Choroid plexus epithelial cell (primary cell): ENCODE results near the gene HNF1B.

ENCODE experiments used
- DNase-seq: peaks from one replicate; pipeline ENCODE4 v3.0.0-alpha.2; 2010; ENCODE audit warnings: low read depth
- H3K4me3 ChIP-seq: 2 replicates; pipeline ENCODE4 v1.5.1; 2011; ENCODE audit warnings: low read depth, mild to moderate bottlenecking, control low read depth, low read length, moderate library complexity
- TF ChIP-seq, protein P1 (sequence below): conservative IDR thresholded peaks from 2 replicates; pipeline ENCODE4 v1.5.1; 2011; ENCODE audit warnings: low read depth, mild to moderate bottlenecking, control low read depth, inconsistent platforms, low read length, moderate library complexity

Gene HNF1B

DNA sequence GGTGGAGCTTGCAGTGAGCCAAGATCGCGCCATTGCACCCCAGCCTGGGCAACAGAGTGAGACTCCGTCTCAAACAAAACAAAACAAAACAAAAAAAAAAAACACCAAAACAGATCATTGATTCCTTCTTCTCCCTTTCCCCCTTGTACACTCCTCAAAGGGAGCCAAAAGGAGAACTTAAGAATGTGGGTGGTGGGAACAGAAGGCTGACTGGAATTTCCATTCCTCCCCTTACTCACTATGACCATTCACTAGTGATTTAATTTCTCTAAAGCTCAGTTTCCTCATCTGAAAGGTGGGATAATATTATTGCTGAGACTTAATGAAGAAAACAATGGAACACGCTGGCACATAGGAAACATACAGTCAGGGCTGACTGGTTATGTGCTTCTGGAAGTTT is 17.1 kb upstream of the HNF1B start:
- DNase-seq: no peak
- H3K4me3 ChIP-seq: no peak overlapping the region
- TF ChIP-seq, protein P1, sequence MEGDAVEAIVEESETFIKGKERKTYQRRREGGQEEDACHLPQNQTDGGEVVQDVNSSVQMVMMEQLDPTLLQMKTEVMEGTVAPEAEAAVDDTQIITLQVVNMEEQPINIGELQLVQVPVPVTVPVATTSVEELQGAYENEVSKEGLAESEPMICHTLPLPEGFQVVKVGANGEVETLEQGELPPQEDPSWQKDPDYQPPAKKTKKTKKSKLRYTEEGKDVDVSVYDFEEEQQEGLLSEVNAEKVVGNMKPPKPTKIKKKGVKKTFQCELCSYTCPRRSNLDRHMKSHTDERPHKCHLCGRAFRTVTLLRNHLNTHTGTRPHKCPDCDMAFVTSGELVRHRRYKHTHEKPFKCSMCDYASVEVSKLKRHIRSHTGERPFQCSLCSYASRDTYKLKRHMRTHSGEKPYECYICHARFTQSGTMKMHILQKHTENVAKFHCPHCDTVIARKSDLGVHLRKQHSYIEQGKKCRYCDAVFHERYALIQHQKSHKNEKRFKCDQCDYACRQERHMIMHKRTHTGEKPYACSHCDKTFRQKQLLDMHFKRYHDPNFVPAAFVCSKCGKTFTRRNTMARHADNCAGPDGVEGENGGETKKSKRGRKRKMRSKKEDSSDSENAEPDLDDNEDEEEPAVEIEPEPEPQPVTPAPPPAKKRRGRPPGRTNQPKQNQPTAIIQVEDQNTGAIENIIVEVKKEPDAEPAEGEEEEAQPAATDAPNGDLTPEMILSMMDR: no peak

DNA sequence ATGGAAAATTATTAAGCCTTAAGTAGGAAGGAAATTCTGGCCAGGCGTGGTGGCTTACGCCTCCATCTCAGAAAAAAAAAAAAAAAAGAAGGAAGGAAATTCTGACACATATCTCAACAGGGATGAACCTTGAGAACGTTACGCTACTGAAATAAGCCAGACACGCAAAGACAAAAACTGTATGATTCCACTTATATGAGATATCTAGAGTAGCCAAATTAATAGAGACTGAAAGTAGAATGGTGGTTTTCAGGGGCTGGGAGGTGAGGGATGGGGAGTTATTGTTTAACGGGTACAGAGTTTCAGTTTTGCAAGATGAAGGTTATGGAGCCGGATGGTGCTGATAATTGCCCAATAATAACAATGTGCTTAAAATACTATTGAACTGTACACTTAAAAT is 16.2 kb upstream of the HNF1B start:
- TF ChIP-seq, protein P1: no peak
- no peak overlapping the region for H3K4me3 ChIP-seq
- DNase-seq: no peak

DNA sequence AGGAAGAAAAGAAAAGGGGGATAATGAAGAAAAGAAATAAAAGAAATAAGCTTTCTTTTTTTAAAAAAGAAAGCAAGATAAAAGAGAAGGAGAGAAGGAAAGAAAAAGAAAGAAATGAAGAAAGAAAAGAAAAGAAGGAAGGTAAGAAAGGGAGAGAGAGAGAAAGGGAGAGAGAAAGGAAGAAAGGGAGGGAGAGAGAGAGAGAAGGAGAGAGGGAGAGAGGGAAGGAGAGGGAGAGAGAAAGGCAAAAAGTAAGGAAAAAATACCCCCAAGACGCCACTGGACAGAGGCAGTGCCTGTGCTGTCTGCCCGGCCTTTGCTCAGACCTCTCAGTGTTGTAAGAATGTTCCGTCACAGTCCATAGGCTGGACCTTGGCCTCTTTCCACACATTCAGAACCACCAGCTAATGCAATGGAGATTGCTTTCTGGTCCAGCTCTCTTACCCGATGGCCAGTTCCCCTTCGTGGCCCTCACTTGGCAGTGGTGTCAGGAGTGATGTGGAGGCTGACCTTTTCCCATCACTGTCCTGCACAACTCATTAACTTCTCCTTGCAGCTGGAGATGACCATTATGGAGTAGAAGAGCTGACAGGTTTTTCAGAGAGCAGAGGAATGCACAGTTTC is 14.3 kb upstream of the HNF1B start:
- DNase-seq: no peak
- TF ChIP-seq, protein P1: no peak
- no peak overlapping the region for H3K4me3 ChIP-seq

DNA sequence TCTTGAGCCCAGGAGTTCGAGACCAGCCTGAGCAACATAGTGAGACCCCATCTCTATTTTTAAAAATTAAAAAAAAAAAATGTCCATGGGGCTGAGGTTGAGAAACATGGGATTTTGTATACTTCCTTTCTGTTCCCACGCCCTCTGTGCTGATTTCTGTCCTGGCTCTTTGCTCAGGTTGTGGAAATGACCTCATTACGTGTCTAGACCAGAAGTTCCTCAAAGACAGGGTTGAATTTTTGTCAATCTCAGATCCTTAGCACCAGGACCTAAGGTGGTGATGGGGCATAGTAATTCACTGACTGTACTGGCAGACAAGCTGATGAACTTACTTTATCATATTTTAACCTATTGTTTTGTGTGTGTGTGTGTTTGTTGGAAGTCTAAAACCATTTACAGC is 11.2 kb upstream of the HNF1B start:
- TF ChIP-seq, protein P1: no peak
- no peak for DNase-seq
- no peak overlapping the region for H3K4me3 ChIP-seq

DNA sequence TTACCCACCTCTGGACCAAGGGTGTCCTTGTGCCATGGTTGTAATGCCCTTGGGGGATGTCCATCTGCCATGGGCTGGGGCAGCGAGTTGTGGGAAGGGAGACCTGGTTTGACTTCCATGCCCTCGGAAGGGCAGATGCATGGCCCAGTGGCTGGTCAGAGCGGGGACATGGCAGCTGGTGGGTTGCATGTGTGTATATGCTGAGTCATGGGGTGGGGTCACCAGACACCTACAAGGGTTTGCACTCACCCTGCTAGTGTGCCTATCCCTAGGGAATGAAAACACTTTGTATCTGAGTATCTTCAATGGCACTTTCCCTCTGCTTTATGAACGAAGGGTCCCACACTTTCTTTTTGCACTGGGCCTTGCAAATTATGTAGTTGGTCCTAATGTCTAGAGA is 10.6 kb upstream of the HNF1B start:
- H3K4me3 ChIP-seq: no peak overlapping the region
- no peak for DNase-seq
- TF ChIP-seq, protein P1: no peak

DNA sequence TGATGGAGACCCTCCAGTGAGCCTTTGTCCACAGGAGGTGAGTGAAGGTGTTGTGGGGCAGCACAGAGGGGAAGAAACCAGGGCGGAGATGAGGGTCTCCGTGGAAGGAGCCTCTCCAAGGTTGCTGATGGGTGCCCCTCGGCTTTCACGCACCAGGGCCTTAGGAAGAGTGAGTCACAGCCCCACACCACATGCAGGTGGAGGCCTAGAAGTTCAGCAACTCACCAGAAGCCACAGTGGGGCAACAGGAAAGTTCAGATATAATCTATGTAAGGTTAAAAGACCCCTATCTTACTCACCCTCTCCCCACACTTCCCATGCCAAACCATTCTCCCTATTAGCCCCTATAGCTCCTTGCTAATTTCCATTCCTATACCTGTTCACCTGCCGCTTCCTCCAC is 9.5 kb upstream of the HNF1B start:
- TF ChIP-seq, protein P1: no peak
- no peak for DNase-seq
- no peak overlapping the region for H3K4me3 ChIP-seq

DNA sequence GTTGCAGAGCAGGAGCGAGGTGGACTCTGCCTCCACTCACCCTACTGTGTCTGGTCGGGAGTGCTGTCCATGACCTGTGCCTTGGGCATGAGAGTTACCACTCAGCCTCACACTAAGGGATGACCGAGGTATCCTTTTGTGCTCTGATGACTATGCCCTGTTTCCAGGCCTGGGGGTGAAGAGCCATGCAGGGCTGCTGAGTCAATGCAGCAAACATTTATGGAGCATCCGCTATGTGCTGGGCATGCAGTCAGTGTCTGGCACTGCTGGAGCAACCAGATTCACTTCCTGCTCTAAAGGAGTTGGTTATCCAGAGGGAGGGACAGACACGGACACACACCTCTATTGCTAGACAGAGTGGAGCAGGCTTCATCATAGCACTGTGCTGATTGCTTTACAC is 7.6 kb upstream of the HNF1B start:
- no peak overlapping the region for H3K4me3 ChIP-seq
- DNase-seq: no peak
- TF ChIP-seq, protein P1: no peak
